ENCODE measurements around the gene DNAJC27.

GRCh38 chr2:24918326-24919036 lies 53.3 kb downstream of the DNAJC27 start:
- no peak for TF ChIP-seq CTCF (IDR thresholded peaks at IDR 0.05)
- no peak for TF ChIP-seq POLR2A (IDR thresholded peaks at IDR 0.05)

Data from tibial nerve (tissue), 3 donors.